Lung microvascular endothelial cell (primary cell): ENCODE data around the gene WDR27. TPM values are rescaled to one million over a fixed set of nuclear protein-coding genes. Genes with fewer than 3 reads are reported as not detected.

ENCODE experiments used
- DNase-seq, 2 donors: peaks; one replicate each; pipeline versions ENCODE4 v3.0.0 to v3.0.0-alpha.2; 2010; ENCODE audit warnings: low read depth in 2 of 2
- total RNA-seq: library from RNA; depleted of rRNA; stranded (reverse); fragments of >200 nt; gene quantifications from 2 replicates; pipeline ENCODE4 v1.2.1, GENCODE V29; 2014

The WDR27 gene
- total RNA-seq, 1 donor from 2014 or later, result 18.7 TPM

DNA sequence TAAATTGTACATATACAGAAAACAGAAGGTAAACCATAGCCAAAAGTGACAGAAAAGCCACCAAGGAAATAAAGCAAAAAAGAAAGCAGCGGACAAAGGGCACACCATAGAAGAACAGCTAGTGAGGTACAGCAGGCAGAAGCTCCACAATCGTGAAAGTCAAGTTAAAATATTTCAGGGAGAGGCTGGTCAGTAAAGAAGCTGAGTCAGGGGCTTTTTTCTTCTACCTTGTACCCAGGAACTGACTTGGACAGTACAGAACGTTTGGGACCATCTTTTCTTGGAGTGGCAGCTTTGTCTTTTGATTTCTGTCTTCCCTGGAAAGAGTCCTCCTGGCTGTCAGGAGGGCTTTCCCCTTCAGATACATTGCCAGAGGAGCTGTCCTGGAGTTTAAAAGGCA is 8.2 kb upstream of the WDR27 start:
- DNase-seq, result no peak

DNA sequence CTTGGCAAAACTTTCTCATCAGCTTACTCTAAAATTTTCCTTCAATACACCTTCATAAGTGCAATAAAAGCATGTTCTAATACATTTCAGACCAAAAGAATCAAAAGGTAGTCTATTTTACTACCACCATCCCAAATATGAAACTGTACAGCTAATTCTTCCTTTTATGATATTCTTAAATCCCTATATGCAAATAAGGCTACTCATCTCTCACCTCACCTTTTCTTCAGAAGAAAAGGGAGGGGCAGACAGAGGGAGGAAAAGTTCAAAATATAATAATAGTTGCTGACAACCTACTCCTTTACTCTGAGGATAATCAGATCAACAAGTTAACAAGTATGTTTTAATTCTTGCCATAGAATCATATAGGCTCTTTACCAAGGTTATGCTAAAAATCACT is 7.5 kb upstream of the WDR27 start:
- no peak for DNase-seq

DNA sequence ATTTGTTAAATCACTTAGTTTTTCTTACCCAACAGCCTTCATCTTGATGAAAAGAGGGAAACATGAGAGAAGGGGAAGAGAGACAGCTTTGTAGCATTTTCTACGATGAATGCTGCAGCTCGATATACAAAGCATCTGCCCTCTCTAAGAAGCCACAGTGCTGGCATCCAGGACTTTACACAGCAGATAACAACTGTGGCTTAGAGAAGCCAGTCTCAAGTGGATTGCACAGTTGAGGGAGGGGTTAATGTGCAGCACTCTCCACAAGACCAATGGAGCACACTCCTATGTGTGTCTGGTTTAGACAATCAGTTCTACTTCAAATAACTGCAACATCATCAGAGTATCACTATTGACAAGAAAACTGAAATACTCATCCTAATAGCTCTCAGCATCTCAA is 5.9 kb upstream of the WDR27 start:
- DNase-seq, result no peak

DNA sequence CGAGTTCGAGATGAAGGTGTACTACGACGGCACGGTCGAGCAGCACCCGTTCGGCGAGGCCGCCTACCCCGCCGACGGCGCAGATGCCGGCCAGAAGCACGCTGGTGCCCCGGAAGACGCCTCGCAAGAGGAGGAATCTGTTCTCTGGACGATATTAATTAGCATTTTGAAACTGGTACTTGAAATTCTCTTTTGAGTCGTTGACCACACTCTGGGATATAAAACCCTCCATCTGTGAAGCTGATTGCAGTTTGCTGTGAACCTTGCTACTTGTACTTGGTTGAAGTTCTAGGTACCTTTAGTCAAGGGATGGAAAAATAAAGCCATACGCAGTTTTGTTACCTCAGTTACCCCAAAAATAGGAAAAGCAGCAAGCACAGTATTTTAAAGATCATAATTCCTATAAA is 1.0 kb upstream of the WDR27 start:
- DNase-seq, result no peak

DNA sequence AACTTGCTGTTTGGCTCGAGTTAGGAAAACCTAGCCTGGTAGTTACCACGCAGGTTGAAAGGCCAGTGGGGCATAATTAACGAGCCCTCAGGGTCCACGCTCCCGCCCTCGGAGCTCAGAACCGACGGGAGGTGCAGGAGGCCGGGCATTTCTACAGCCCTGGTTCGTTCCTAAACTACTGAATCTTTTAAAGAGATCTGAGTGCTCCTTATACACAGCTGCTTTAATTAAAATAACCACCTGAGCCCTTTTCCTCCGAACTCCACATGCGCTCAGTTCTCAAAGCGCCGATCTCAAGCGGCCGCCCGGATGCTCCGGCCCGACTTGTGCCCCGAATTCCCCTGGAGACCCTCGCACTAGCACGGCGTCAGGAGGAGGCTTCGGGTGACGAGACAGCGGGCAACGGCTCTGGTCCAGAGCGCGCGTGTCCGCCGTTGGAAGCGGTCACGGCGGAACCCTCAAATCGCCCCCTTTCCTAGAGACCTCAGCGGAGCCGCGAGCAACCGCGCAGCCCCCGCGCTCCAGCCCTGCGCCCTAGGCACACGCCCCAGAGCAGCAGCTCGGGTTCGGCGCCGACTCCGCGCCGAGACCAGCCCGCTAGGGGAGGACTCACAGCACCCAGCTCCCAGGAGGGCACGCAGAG is 397 bp downstream of the WDR27 start:
- DNase-seq, result no peak

- DNase-seq, result peak in 1 of 2 donors; percentile 9
Measured at GRCh38 chr6:169700296-169700695, 1.5 kb downstream of the WDR27 start.

- peak in 1 of 2 donors; percentile 42 for DNase-seq
Measured at GRCh38 chr6:169697115-169697514, 4.7 kb downstream of the WDR27 start.

- DNase-seq, result no peak
Measured at GRCh38 chr6:169695131-169695530, 6.7 kb downstream of the WDR27 start.

DNA sequence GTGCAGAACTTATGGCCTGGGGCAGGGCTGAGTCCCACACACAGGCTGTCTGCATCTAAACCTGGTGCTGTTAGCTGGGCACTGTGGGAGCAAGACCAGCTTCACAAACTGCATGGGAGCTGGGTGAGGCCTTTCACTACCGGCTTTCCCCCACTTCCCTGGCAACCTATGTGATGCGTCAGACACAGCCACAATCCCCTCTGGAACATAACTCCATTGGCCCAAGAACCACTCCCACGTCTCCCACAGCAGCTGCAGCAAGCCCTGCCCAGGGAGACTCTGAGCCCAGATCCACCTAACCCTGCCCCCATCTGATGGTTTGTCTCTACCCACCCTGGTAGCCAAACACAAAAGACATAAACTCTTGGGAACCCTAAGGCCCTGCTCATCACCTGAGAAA is 9.3 kb downstream of the WDR27 start:
- no peak for DNase-seq

DNA sequence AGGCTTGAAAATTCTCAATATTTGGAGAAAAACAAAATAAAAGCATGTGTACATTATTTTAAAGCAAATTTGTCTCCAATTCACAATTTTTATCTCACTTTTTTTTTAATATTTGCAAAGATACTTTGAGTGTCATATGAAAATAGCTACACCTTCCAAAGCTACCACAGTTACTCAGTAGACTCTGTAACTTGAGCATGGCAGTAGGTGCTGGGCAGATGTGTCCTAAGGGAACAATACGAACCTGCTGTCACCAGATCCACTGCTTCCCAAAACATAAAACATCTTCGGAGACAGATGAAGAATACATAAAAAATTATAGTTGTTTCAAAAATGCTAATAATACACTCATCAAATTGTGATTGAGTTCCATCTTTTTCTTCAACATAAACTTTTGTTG is 10.6 kb downstream of the WDR27 start:
- no peak for DNase-seq

DNA sequence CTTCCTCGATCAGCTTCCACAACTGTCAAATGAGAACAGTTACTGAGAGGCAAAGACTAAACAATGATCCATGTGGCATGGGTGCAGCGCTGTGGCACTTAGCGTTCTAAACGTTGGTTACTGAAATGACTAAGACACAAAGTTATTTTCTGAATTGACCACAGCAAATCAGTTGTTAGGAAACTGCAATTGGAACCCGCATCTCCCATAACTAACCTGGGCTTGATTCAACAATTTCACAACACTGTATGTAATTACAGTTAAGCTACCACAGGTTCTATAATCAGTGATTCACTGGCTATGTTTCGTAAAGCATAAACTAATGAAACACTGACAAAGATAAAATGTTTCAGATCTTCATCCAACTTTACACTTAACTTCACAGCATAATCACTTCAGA is 12.5 kb downstream of the WDR27 start:
- DNase-seq, result no peak

DNA sequence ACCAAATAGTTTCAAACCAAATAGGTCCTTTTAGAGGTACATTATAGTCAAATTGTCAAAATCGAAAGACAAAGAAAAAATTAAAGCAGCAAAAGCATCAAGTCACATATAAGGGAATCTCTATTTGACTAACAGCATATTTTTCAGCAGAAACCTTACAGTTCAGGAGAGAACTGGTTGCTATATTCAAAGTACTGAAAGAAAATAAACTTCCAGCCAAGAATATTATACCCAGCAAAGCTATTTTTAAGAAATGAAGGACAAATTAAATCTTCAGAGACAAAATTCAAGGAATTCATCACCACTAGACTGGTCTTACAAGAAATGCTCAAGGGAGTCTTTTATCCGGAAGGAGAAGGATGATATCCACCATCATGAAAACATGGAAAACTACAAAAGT is 16.0 kb downstream of the WDR27 start:
- no peak for DNase-seq

DNA sequence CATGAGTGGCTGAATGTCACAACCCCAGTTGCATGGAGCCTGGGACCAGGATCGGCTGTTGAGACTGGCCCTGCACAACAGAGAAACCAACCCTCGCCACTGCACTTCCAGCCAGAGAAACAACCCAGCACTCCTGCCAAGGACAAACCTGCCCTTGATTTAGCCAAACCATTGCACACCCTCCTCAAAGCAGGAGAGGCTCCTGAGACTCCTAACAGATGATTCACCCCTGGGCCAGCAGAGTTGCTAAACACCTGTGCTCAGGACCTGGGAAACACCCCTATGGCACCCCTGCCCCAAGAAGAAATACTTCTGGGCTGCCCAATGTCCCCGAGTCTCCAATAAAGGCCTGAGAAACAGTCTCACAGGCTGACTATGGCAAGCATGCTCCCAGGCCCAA is 17.8 kb downstream of the WDR27 start:
- no peak for DNase-seq

- no peak for DNase-seq
Measured at GRCh38 chr6:169678342-169678741, 23.5 kb downstream of the WDR27 start.

DNA sequence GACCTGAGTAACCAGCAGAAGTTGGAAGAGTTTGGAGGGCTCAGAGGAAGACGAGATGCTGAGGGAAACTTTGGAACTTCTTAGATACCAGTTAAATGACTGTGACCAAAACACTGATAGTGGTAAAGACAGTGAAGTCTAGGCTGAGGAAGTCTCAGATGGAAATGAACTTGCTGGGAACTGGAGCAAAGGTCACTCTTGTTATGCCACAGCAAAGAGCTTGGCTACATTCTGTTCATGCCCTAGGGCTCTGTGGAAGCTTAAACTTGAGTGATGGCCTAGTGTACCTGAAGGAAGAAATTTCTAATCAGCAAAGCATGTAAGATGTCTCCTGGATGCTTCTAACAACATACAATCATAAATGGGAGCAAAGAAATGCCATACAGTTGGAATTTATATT is 24.7 kb downstream of the WDR27 start:
- peak in 1 of 2 donors; percentile 19 for DNase-seq

DNA sequence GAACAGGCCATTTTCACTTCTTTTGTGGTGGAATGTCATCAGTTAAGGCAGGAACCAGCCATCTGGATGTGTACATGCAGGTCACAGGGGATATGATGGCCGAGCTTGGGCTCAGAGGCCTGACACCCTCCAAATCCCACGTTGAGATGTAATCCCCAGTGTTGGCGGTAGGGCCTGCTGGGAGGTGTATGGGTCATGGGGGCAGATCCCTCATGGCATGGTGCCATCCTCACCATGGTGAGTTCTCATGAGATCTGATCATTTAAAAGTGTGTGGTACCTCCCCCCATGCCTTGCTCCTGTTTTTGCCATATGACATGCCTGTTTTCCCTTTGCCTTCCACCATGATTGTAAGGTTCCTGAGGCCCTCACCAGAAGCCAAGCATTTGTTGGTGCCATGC is 26.8 kb downstream of the WDR27 start:
- DNase-seq, result no peak

DNA sequence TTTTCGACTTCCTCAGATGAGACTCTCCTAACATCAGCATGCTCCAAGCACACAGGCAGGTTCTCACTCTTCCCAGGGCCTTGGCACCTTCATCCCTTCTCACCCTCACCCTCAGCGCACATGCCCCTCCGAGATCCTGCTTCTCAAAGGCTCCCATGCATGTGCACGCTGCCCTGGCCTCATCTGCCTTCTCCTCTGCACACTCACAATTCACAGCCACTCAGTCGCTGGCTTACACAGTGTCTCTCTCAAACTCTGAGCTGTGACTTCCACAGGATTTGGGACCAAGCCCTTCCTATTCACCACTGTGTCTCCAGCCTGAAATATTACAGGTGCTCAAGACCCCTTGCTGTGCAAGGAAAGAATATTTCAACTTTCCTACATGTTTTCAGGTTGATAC is 30.3 kb downstream of the WDR27 start:
- no peak for DNase-seq

GRCh38 chr6:169669889-169670288 is 31.9 kb downstream of the WDR27 start:
- peak; percentile 94 to 96 for DNase-seq

GRCh38 chr6:169669147-169669546 is 32.7 kb downstream of the WDR27 start:
- DNase-seq, result peak; percentile 26 to 71

GRCh38 chr6:169668203-169668847 is 33.5 kb downstream of the WDR27 start:
- DNase-seq, result no peak

- no peak for DNase-seq
Measured at GRCh38 chr6:169667716-169668115, 34.1 kb downstream of the WDR27 start.

GRCh38 chr6:169666441-169666840 is 35.4 kb downstream of the WDR27 start:
- no peak for DNase-seq

- no peak for DNase-seq
Measured at GRCh38 chr6:169665289-169665688, 36.5 kb downstream of the WDR27 start.

GRCh38 chr6:169664227-169664626 is 37.6 kb downstream of the WDR27 start:
- no peak for DNase-seq
